Stimulated activated CD4-positive, alpha-beta T cell treated with anti-CD3 and anti-CD28 coated beads, Interleukin-2, amount 100 ng/mL, for 48 hours (primary cell): ENCODE data around the gene ATP6V1E1.
"Not testable (repeated sequence)": the region's sequence is repeated elsewhere in the genome, so short reads cannot be mapped to it uniquely, and the experiment has no call there.

Source experiments
- DNase-seq, 2 donors: peaks; one replicate each; pipeline ENCODE4 v3.0.0-alpha.2; 2020

Gene ATP6V1E1

DNA sequence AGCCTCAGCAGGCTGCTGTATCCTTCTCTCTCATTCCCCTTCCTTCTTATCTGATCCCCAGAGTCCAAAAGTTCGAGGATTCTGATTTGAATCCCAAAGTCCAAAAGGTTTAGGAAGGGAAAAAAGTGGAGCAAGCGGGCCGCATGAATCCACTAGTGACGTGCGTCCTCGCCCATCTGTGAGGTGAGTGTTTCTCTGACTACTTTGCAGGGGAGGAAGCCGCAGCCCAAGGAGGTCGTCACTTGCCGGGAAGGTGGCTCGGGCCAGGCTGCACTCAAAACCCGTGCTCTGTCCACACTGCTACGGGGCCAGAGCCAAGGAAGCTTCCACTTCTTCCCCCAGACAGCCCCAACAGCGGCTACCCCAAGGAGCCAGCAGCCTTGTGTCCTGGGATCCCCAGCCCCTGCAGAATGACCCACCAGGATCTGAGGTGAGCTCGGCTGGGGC, 49.0 kb downstream of the ATP6V1E1 start:
- no peak for DNase-seq

GRCh38 chr22:17578136-17578754, 50.3 kb downstream of the ATP6V1E1 start:
- no peak for DNase-seq

DNA sequence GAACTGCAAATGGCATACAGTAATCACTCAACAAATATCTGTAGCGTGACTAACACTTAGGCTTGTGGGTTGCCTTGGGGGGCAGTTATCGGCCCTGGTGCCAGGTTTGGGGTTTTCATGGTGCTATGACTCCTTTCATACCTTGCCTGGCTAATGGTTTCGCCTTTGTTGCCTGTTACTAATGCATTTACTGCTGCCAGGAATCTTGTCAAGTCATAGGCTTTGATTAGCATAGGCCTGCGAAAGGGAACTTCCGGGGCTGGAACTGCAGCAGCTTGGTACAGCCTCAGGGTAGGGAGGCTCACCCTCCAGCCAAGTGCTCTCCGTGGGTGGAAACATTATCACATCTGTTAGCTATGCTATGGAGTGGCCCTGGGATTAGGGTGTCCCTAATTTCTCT, 52.1 kb downstream of the ATP6V1E1 start:
- DNase-seq = no peak

DNA sequence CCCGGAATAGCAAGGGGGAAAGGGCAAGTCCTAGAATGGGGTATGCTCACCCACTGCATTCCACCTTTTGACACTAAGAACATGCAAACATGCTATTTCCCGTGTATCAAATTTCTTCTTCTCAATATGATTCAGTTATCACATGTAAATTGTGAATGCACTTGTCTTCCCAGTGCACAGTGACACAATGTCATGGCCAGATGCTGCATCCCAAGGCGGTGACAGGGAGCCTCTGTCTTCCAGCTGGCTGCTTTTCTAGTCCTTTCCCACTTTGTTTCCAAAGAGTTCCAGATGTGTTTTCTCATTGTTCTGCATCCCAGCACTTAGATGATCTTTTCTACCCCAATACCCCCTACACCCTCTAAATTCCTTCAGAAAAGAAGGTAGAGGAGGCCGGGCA, 52.9 kb downstream of the ATP6V1E1 start:
- DNase-seq = no peak

DNA sequence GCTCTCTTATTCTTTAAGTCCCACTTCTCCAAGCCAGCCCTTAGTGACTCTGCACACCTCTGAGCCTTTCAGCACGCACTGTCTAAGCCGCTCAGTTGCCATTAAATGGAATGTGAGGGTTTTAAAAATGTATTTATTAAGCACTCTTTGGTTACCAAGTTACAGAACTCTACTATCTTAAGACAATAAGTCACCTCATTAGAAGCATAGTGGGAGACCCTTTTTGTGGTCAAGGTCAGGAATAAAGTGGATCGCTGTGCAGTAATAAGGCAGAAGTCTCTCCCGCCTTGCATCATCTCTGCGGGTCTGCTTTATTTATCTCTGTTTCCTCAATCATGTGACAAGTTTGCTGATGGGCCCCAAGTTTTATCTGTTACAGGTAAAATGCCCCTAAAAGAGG, 53.4 kb downstream of the ATP6V1E1 start:
- no peak for DNase-seq

- no peak for DNase-seq
Measured at GRCh38 chr22:17570851-17571631, 57.5 kb downstream of the ATP6V1E1 start.

GRCh38 chr22:17569971-17570511, 58.5 kb downstream of the ATP6V1E1 start:
- no peak for DNase-seq

DNA sequence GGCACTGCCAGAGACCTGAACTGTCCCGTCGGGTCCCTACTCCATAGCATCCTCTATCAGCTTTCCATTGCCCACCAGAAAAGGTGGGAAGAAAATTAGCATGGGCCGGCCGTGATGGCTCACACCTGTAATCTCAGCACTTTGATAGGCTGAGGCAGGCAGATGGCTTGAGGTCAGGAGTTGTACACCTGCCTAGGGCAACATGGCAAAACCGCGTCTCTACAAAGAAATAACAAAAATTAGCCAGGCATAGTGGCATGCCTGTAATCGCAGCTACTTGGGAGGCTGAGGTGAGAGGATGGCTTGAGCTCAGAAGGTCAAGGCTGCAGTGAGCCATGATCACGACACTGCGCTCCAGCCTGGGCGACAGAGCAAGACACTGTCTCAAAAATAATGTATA, 61.8 kb downstream of the ATP6V1E1 start:
- no peak for DNase-seq

DNA sequence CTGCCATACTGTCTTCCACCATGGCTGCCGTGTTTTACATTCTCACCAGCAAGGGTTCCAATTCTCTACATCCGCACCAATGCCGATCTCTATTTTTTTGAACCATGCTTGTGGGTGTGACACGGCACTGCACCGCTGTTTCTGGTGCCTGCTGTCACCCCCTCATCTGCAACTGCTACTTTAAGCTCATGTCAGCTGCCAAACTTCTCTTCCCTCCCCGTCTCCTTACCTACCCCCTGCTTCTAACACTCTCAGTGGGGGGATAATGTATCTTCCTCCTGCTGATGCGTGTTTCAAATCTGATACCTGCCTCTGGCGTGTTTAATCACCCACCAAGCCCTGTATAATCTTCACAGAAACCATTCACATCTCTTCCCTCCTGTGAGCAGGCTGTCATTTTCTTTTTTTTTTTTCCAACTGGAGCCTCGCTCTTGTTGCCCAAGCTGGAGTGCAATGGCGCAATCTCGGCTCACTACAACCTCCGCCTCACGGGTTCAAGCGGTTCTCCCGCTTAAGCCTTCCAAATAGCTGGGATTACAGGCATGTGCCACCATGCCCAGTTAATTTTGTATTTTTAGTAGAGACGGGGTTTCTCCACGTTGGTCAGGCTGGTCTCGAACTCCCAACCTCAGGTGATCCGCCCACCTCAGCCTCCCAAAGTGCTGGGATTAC, 62.4 kb downstream of the ATP6V1E1 start:
- not testable (repeated sequence) for DNase-seq

DNA sequence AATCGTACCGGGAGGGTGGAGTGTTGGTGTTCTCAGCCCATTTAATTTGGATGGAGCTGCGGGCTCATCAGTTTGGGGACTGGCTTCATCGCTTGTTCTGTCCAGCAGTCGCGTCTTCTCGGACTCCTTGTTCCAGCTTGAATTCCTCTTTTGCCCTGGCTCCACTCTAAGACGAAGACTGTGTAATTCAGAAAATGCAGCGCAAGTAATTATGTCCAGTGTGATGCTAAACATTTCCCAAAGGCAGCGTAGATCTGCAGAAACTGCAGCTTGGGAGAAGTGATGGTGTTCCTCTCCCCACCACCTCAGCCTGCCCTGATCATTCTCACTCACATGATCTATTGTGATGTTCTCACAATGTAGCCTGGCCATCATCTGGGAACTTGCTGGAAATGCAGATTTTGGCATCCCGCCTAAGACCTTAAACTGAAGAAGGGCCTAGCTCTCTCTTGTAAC, 64.6 kb downstream of the ATP6V1E1 start:
- no peak for DNase-seq

DNA sequence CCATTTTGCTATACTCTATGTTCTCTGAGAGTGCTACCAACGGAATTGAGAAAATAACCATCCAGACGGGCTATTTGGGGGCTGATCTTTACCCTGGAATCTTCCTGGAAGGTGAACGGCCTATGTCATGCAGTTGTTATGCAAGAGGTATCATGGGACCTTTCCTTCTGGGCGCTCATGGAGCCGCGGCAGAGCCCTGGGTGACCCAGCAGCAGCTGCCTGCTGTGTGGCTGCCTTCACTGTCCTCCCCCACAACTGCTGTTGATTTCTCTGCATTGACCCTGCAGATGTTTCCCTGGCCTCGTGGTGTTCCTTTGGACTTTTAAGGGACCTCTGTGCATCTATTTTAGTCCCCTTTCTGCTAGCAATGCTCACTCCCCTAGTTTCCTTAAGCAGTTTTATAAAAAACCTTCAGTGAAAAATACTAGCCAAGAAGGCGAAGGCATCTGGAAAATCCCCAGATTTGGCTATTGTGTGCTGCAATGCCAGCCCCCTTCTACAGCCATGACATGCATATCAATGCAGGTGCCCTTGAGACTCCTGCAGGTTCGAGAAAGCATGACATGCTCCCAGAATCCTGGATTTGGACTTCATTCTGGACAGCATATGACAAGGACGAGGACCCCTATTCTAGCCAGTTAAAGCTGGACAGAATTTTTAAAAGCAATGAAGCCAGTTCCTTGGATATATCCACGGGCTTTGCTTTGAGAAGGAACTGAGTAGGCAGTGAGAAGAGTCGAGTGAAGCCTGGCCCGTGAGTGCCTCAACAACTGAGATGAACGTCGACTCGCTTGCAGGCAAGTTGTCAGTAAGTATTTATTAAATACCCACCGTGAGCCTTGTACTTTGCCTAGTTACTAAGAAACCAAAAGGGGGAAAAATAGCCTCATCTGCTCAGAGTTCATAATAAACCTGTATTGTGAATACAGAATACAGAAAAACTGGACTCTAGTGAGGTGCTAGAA, 65.4 kb downstream of the ATP6V1E1 start, which contains the start of gene SLC25A18:
TSS of gene SLC25A18 (plus strand) at position 593 of the 965 bp plus-strand sequence. CDS start 16,447 bp downstream, outside the sequence.
- no peak for DNase-seq

- no peak for DNase-seq
Measured at GRCh38 chr22:17559188-17559587, 69.4 kb downstream of the ATP6V1E1 start.

DNA sequence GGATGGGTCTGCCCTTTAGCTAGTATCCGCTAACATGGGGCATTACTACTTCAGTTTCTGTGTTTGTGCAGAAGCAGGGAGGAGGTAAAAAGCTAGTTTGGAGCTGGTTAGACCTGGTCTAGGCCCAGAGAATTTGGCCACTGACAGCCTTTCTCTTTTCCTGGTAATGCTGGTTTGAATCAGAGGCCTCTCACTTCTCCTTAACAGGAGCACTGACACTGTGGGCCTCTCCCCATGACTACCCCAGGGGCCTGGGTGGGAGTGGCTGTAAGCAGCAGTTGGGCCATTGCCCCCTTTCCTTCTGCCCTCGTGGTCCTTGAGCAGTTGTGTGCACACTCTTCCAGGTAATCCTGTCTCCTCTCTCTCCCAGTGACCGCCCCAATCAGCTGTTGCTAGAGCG, 73.7 kb downstream of the ATP6V1E1 start:
- no peak for DNase-seq

GRCh38 chr22:17552737-17553136, 75.8 kb downstream of the ATP6V1E1 start:
- DNase-seq = no peak

- no peak for DNase-seq
Measured at GRCh38 chr22:17549655-17550054, 78.9 kb downstream of the ATP6V1E1 start.

GRCh38 chr22:17549183-17549582, 79.4 kb downstream of the ATP6V1E1 start:
- DNase-seq = no peak

DNA sequence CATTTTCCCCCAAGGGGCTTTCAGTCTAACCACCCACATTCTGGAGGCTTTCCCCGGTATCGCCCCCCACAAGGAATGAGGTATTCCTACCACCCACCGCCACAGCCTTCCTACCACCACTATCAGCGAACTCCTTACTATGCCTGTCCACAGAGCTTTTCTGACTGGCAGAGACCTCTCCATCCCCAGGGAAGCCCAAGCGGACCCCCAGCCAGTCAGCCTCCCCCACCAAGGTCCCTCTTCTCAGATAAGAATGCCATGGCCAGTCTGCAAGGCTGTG, 79.9 kb downstream of the ATP6V1E1 start:
- DNase-seq = no peak

DNA sequence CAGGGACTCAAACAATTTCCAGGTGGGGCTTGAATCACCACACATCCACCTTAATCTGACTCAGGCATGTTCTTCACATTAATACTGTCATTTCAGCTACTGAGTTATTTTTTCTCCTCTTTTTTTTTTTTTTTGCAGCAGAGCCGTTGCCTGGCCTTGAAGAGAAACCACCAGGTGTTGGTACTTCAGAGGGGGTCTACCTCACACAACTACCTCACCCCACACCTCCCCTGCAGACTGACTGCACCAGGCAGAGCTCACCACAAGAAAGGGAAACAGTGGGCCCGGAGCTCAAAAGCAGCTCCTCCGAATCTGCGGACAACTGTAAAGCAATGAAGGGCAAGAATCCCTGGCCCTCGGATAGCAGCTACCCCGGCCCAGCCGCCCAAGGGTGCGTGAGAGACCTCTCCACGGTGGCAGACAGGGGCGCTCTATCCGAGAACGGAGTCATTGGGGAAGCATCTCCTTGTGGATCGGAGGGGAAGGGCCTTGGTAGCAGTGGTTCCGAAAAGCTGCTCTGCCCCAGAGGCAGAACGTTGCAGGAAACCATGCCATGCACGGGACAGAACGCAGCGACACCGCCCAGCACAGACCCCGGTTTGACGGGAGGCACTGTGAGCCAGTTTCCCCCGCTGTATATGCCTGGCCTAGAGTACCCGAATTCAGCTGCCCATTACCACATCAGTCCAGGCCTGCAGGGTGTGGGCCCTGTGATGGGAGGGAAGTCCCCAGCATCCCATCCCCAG, 80.4 kb downstream of the ATP6V1E1 start:
- DNase-seq = no peak

DNA sequence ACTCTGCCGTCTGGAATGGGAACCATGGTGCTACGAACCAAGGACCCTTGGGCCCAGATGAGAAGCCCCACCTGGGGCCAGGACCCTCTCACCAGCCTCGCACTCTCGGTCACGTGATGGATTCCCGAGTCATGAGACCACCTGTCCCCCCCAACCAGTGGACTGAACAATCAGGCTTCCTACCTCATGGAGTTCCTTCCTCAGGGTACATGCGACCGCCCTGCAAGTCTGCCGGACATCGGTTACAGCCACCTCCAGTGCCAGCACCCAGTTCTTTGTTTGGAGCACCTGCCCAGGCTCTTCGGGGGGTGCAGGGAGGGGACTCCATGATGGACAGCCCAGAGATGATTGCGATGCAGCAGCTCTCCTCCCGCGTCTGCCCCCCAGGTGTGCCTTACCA, 86.1 kb downstream of the ATP6V1E1 start:
- no peak for DNase-seq
